HepG2 (cell line): ENCODE results near the gene PACC1. TPM values are rescaled to one million over a fixed set of nuclear protein-coding genes. Genes with fewer than 3 reads are reported as not detected.

Experiments used
- FOXO1 ChIP-seq: sonication (generic); formaldehyde crosslinking; IDR thresholded peaks from 2 replicates; pipeline ENCODE4 v1.4.0; 2020; ENCODE audit warnings: missing genetic modification reagents
- HOXD1 ChIP-seq: sonication (generic); formaldehyde crosslinking; IDR thresholded peaks from 2 replicates; pipeline ENCODE4 v1.5.0; 2020; ENCODE audit warnings: missing genetic modification reagents
- KDM4B ChIP-seq: sonication (generic); formaldehyde crosslinking; IDR thresholded peaks from 2 replicates; pipeline ENCODE4 v1.4.0; 2020; ENCODE audit warnings: missing genetic modification reagents
- PLRG1 ChIP-seq: fragments of 450-650 bp; conservative IDR thresholded peaks from 2 replicates; pipeline ENCODE4 v1.6.1; 2016
- PRPF4 ChIP-seq: fragments of 200-400 bp; formaldehyde crosslinking; IDR thresholded peaks from 2 replicates; pipeline ENCODE4 v1.6.1; 2016; ENCODE audit warnings: low read length, low read depth; ENCODE audit not compliant: poor library complexity, severe bottlenecking
- RBM39 ChIP-seq: fragments of 200-400 bp; formaldehyde crosslinking; IDR thresholded peaks from one replicate; pipeline ENCODE4 v1.6.1; 2018; ENCODE audit warnings: antibody characterized with exemption, mild to moderate bottlenecking, low read depth, low read length; ENCODE audit not compliant: poor library complexity, severe bottlenecking
- SRF ChIP-seq: IDR thresholded peaks from 2 replicates; pipeline ENCODE4 v1.6.1; 2011; ENCODE audit warnings: mild to moderate bottlenecking, low read depth, low read length, moderate library complexity
- YEATS2 ChIP-seq: sonication (generic); formaldehyde crosslinking; IDR thresholded peaks from 2 replicates; pipeline ENCODE4 v1.4.0; 2020; ENCODE audit warnings: missing genetic modification reagents, borderline replicate concordance
- ZNF354B ChIP-seq: sonication (generic); formaldehyde crosslinking; IDR thresholded peaks from 2 replicates; pipeline ENCODE4 v1.8.0; 2022; ENCODE audit warnings: mild to moderate bottlenecking, missing genetic modification reagents
- ZNF672 ChIP-seq: sonication (generic); formaldehyde crosslinking; IDR thresholded peaks from 2 replicates; pipeline ENCODE4 v1.8.1; 2022; ENCODE audit warnings: missing genetic modification reagents
- polyA plus RNA-seq, 8 experiments: library from polyadenylated mRNA; depleted of rRNA in 3 of 8; stranded (reverse) in 7 of 8; unstranded in 1 of 8; fragments of >200 nt; fragmentation: Illumina TruSeq in 4 of 8; extraction: Trizol in 4 of 8; gene quantifications; 2 replicates each; pipeline versions ENCODE4 v1.2.1 to v1.2.3, GENCODE V29; 2011 to 2016; ENCODE audit warnings: low read depth in 4 of 8, missing spikeins in 1 of 8, mixed read lengths in 1 of 8; ENCODE audit not compliant: insufficient read depth in 1 of 8
- total RNA-seq, 5 experiments: library from RNA; depleted of rRNA; stranded (reverse); fragments of >200 nt; fragmentation: Illumina TruSeq; extraction: Trizol; gene quantifications; 2 replicates each; pipeline ENCODE4 v1.2.3, GENCODE V29; 2016; ENCODE audit warnings: low read depth in 1 of 5
- TF ChIP-seq, protein P1 (sequence below): sonication (generic); formaldehyde crosslinking; IDR thresholded peaks from 2 replicates; pipeline ENCODE4 v1.4.0; 2020; ENCODE audit warnings: missing genetic modification reagents
- TF ChIP-seq, protein P2 (sequence below): sonication (generic); formaldehyde crosslinking; IDR thresholded peaks from 2 replicates; pipeline ENCODE4 v1.5.0; 2020; ENCODE audit warnings: mild to moderate bottlenecking, missing genetic modification reagents, moderate library complexity
- TF ChIP-seq, protein P3 (sequence below), 2 experiments: sonication (generic) in 1 of 2; formaldehyde crosslinking in 1 of 2; IDR thresholded peaks; 2 replicates each; pipeline versions ENCODE4 v1.6.1 to v1.9.0; 2014 to 2022; ENCODE audit warnings: antibody characterized with exemption in 1 of 2, borderline replicate concordance in 1 of 2, inconsistent platforms in 1 of 2, low read depth in 1 of 2, missing genetic modification reagents in 1 of 2
- TF ChIP-seq, protein P4 (sequence below): sonication (generic); formaldehyde crosslinking; IDR thresholded peaks from 2 replicates; pipeline ENCODE4 v1.4.0; 2020; ENCODE audit warnings: mild to moderate bottlenecking, missing genetic modification reagents

The PACC1 gene
- total and polyA plus RNA-seq, 2 of the 13 experiments (the other 11 are each of a cell fraction or from before 2014, with no cell fraction given) = 9.4 to 10.7 TPM

DNA sequence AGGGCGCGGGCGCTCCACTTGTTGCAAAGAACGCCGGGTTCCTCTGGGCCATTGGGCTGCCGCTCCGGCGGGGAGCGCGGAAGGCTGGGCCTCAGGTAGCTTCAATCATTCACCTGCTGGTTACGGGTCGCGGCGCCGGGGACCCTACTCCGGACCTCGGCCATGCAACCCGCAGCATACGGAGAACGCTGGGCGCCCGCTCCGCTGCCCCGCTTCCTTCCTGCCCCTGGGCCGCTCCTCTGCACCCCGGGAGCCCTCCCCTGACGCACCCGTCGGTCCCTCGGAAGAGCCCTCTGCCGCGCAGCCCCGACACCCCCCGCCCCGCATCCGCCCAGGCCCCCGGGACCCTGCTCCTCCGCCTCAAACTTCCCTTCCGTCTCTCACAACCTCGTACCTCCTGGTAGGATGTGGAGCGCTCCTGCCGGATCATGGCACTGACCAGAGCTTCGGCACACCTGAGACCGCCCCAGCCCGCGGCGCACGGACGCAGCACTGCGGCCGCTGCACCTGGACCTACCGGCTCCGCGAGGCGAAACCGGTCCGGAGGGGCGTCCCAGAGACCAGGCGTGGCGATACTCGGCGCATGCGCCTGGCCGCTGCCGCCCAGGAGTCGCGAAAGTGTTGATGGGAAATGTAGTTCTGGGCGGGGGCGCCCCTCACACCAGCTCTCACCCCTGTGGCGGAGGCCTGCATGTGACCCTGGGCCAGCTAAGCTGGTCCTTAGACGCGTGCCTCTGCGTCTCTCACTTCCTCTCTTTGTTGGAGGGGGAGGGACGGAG is at the start of gene PACC1 (continued):
- TF ChIP-seq, protein P1, sequence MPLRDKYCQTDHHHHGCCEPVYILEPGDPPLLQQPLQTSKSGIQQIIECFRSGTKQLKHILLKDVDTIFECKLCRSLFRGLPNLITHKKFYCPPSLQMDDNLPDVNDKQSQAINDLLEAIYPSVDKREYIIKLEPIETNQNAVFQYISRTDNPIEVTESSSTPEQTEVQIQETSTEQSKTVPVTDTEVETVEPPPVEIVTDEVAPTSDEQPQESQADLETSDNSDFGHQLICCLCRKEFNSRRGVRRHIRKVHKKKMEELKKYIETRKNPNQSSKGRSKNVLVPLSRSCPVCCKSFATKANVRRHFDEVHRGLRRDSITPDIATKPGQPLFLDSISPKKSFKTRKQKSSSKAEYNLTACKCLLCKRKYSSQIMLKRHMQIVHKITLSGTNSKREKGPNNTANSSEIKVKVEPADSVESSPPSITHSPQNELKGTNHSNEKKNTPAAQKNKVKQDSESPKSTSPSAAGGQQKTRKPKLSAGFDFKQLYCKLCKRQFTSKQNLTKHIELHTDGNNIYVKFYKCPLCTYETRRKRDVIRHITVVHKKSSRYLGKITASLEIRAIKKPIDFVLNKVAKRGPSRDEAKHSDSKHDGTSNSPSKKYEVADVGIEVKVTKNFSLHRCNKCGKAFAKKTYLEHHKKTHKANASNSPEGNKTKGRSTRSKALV = no peak
- TF ChIP-seq, protein P2, sequence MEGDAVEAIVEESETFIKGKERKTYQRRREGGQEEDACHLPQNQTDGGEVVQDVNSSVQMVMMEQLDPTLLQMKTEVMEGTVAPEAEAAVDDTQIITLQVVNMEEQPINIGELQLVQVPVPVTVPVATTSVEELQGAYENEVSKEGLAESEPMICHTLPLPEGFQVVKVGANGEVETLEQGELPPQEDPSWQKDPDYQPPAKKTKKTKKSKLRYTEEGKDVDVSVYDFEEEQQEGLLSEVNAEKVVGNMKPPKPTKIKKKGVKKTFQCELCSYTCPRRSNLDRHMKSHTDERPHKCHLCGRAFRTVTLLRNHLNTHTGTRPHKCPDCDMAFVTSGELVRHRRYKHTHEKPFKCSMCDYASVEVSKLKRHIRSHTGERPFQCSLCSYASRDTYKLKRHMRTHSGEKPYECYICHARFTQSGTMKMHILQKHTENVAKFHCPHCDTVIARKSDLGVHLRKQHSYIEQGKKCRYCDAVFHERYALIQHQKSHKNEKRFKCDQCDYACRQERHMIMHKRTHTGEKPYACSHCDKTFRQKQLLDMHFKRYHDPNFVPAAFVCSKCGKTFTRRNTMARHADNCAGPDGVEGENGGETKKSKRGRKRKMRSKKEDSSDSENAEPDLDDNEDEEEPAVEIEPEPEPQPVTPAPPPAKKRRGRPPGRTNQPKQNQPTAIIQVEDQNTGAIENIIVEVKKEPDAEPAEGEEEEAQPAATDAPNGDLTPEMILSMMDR (CRISPR knock-in tag) = peak; percentile 41
- TF ChIP-seq, protein P3, sequence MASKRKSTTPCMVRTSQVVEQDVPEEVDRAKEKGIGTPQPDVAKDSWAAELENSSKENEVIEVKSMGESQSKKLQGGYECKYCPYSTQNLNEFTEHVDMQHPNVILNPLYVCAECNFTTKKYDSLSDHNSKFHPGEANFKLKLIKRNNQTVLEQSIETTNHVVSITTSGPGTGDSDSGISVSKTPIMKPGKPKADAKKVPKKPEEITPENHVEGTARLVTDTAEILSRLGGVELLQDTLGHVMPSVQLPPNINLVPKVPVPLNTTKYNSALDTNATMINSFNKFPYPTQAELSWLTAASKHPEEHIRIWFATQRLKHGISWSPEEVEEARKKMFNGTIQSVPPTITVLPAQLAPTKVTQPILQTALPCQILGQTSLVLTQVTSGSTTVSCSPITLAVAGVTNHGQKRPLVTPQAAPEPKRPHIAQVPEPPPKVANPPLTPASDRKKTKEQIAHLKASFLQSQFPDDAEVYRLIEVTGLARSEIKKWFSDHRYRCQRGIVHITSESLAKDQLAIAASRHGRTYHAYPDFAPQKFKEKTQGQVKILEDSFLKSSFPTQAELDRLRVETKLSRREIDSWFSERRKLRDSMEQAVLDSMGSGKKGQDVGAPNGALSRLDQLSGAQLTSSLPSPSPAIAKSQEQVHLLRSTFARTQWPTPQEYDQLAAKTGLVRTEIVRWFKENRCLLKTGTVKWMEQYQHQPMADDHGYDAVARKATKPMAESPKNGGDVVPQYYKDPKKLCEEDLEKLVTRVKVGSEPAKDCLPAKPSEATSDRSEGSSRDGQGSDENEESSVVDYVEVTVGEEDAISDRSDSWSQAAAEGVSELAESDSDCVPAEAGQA (IDR thresholded peaks at IDR 0.05; ENCODE audit: low read depth) = 0 out of 2 replicates have a peak, but pooled peaks have one; percentile 28
- TF ChIP-seq, protein P3 (CRISPR knock-in tag; IDR thresholded peaks at IDR 0.05; ENCODE audit: borderline replicate concordance) = no peak
- TF ChIP-seq ZNF672 = no peak
- TF ChIP-seq HOXD1 (CRISPR knock-in tag) = no peak
- peak; percentile 24 for TF ChIP-seq FOXO1 (CRISPR knock-in tag)
- no peak for TF ChIP-seq ZNF354B (CRISPR knock-in tag)
- no peak for TF ChIP-seq RBM39
- peak; percentile 25; the same call in 1 of the 2 replicates for TF ChIP-seq YEATS2 (CRISPR knock-in tag)
- TF ChIP-seq KDM4B = no peak
- TF ChIP-seq PLRG1 = no peak
- TF ChIP-seq, protein P4, sequence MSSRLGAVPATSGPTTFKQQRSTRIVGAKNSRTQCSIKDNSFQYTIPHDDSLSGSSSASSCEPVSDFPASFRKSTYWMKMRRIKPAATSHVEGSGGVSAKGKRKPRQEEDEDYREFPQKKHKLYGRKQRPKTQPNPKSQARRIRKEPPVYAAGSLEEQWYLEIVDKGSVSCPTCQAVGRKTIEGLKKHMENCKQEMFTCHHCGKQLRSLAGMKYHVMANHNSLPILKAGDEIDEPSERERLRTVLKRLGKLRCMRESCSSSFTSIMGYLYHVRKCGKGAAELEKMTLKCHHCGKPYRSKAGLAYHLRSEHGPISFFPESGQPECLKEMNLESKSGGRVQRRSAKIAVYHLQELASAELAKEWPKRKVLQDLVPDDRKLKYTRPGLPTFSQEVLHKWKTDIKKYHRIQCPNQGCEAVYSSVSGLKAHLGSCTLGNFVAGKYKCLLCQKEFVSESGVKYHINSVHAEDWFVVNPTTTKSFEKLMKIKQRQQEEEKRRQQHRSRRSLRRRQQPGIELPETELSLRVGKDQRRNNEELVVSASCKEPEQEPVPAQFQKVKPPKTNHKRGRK (CRISPR knock-in tag) = no peak
- no peak for TF ChIP-seq PRPF4
- TF ChIP-seq SRF = no peak
